Measurements from ENCODE around the gene PANK4.
"Not testable (repeated sequence)": the region's sequence is repeated elsewhere in the genome, so short reads cannot be mapped to it uniquely, and the experiment has no call there.

Gene PANK4

GRCh38 chr1:2465371-2466269 is 60.8 kb downstream of the PANK4 start:
- TF ChIP-seq CTCF (IDR thresholded peaks at IDR 0.05; ENCODE audit: control insufficient read depth, insufficient read depth, low read depth, low read length, missing control alignments): no peak
- no peak for DNase-seq (ENCODE audit: low read depth)
- no peak overlapping the region for H3K4me3 ChIP-seq (ENCODE audit: control insufficient read depth, low read depth, low read length)

GRCh38 chr1:2463396-2463795 is 63.0 kb downstream of the PANK4 start:
- no peak for TF ChIP-seq CTCF (IDR thresholded peaks at IDR 0.05; ENCODE audit: control insufficient read depth, insufficient read depth, low read depth, low read length, missing control alignments)
- H3K4me3 ChIP-seq (ENCODE audit: control insufficient read depth, low read depth, low read length): no peak overlapping the region
- DNase-seq (ENCODE audit: low read depth): no peak

GRCh38 chr1:2462819-2463218 is 63.6 kb downstream of the PANK4 start:
- DNase-seq (ENCODE audit: low read depth): no peak
- TF ChIP-seq CTCF (IDR thresholded peaks at IDR 0.05; ENCODE audit: control insufficient read depth, insufficient read depth, low read depth, low read length, missing control alignments): no peak
- no peak overlapping the region for H3K4me3 ChIP-seq (ENCODE audit: control insufficient read depth, low read depth, low read length)

GRCh38 chr1:2460996-2461751 is 65.2 kb downstream of the PANK4 start:
- no peak for TF ChIP-seq CTCF (IDR thresholded peaks at IDR 0.05; ENCODE audit: control insufficient read depth, insufficient read depth, low read depth, low read length, missing control alignments)
- no peak for DNase-seq (ENCODE audit: low read depth)
- no peak overlapping the region for H3K4me3 ChIP-seq (ENCODE audit: control insufficient read depth, low read depth, low read length)

- no peak for TF ChIP-seq CTCF (IDR thresholded peaks at IDR 0.05; ENCODE audit: control insufficient read depth, insufficient read depth, low read depth, low read length, missing control alignments)
- DNase-seq (ENCODE audit: low read depth): no peak
- no peak overlapping the region for H3K4me3 ChIP-seq (ENCODE audit: control insufficient read depth, low read depth, low read length)
Observed at GRCh38 chr1:2460203-2460602, 66.2 kb downstream of the PANK4 start.

- DNase-seq (ENCODE audit: low read depth): peak; percentile 2
- peak; percentile 40 for TF ChIP-seq CTCF (IDR thresholded peaks at IDR 0.05; ENCODE audit: control insufficient read depth, insufficient read depth, low read depth, low read length, missing control alignments)
- H3K4me3 ChIP-seq (ENCODE audit: control insufficient read depth, low read depth, low read length): no peak overlapping the region
Observed at GRCh38 chr1:2459757-2460156, 66.6 kb downstream of the PANK4 start.

GRCh38 chr1:2459102-2459753 is 67.2 kb downstream of the PANK4 start:
- H3K4me3 ChIP-seq (ENCODE audit: control insufficient read depth, low read depth, low read length); DNase-seq (ENCODE audit: low read depth): not testable (repeated sequence)
